ENCODE results near the gene SFTA2.

SFTA2 gene

DNA sequence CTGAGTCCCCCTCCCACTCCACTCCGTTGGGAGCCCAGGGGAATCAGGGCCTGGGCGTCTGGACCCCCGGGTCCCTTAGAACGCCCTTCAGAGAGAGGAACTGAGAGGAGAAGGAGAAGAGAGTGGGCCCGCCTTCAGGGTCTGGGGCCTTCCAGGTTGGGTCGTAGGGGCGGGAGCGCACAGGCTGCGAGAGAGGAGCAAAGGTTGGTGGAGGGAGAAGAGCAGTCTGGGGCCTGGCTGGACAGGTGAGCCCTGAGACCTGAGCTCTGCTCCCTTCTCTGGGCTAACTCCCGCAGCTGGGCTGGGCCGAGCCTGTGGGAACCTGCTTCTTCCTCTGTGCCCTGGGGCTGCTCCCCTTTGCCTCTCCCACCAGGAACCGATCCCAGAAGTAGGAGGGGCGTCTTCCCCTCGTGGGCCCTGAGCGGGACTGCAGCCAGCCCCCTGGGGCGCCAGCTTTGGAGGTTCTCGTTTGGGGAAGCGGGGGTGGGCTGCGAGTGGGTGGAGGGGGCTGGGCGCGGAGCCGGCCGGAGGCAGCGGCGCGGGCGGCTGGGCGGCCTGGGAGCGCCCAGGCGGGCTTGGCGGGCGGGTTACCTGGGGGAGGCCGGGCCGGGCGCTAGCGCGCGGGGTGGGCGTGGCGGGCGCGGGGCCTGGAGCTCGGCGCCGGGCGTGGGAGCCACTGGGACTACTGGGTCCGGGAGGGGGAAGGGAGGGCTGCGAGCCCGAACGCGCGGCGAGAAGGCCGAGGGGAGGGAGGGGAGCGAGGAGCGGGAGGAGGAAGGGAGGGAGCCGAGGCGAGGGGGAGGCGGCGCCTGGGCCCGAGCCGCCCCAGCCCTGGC is 48.1 kb downstream of the SFTA2 start, which contains the start of gene DDR1:
Gene DDR1, plus strand, starts transcription at position 835 of the 836 bp plus-strand sequence. CDS start 4,211 bp downstream, outside the sequence.
- Histone ChIP-seq H3K27me3 (ENCODE audit: control insufficient read depth in 1 of 2, insufficient read depth in 1 of 2, low read length in 2 of 2) (no peaks in the 10 kb centered on the region), H3K4ac (ENCODE audit: low read depth in 1 of 2, low read length in 2 of 2) (peak within 1 kb of the TSS; percentile 9 to 73), H3K36me3 (ENCODE audit: control insufficient read depth in 1 of 2, insufficient read depth in 2 of 2, low read depth in 1 of 2, low read length in 2 of 2) (peaks cover 0 to 4% of the 10 kb centered on the region in 2 experiments), H3K14ac (ENCODE audit: low read length in 2 of 2) (peak within 1 kb of the TSS in 1 of 2 experiments; percentile 92), H3K9me3 (ENCODE audit: control insufficient read depth, low read length) (no peaks in the 10 kb centered on the region), H2AK5ac (ENCODE audit: low read length, severe bottlenecking) (peak within 1 kb of the TSS; percentile 55), H3K4me1 (ENCODE audit: control insufficient read depth, insufficient read depth, low read depth, low read length) (peaks cover 57% of the 10 kb centered on the region), H2AFZ (ENCODE audit: low read depth, low read length) (no peak within 1 kb of the TSS), H2BK12ac (ENCODE audit: low read length in 2 of 2) (peak within 1 kb of the TSS; percentile 91), H3K27ac (ENCODE audit: low read length, poor library complexity, severe bottlenecking) (peak within 1 kb of the TSS; percentile 92), H4K91ac (ENCODE audit: low read length) (peak within 1 kb of the TSS; percentile 83), H2BK15ac (ENCODE audit: low read depth, poor library complexity, severe bottlenecking) (peak within 1 kb of the TSS; percentile 98), H3K18ac (ENCODE audit: low read depth in 1 of 2, low read length in 2 of 2) (peak within 1 kb of the TSS; percentile 78 to 84), H2BK5ac (ENCODE audit: low read depth, low read length, poor library complexity, severe bottlenecking) (peak within 1 kb of the TSS; percentile 59), H2BK120ac (ENCODE audit: low read depth, low read length) (peak within 1 kb of the TSS; percentile 86), H3K4me2 (ENCODE audit: low read length, poor library complexity, severe bottlenecking) (peak within 1 kb of the TSS; percentile 97), H3K23ac (ENCODE audit: low read length in 2 of 2) (peak within 1 kb of the TSS in 1 of 2 experiments; percentile 85), H4K8ac (ENCODE audit: low read length) (peak within 1 kb of the TSS; percentile 92), H3K79me1 (replicated peaks; ENCODE audit: low read length, poor library complexity, severe bottlenecking) (peaks cover 4% of the 10 kb centered on the region), H3K4me3 (ENCODE audit: insufficient read depth in 1 of 2, low read depth in 1 of 2, low read length in 2 of 2) (peak within 1 kb of the TSS; percentile 70 to 87), H3K9ac (ENCODE audit: low read length) (peak within 1 kb of the TSS; percentile 69)
- DNase-seq: peak; percentile 52
- whole genome bisulfite sequencing: 28% methylated on average over 27 of the region's 62 CpGs

DNA sequence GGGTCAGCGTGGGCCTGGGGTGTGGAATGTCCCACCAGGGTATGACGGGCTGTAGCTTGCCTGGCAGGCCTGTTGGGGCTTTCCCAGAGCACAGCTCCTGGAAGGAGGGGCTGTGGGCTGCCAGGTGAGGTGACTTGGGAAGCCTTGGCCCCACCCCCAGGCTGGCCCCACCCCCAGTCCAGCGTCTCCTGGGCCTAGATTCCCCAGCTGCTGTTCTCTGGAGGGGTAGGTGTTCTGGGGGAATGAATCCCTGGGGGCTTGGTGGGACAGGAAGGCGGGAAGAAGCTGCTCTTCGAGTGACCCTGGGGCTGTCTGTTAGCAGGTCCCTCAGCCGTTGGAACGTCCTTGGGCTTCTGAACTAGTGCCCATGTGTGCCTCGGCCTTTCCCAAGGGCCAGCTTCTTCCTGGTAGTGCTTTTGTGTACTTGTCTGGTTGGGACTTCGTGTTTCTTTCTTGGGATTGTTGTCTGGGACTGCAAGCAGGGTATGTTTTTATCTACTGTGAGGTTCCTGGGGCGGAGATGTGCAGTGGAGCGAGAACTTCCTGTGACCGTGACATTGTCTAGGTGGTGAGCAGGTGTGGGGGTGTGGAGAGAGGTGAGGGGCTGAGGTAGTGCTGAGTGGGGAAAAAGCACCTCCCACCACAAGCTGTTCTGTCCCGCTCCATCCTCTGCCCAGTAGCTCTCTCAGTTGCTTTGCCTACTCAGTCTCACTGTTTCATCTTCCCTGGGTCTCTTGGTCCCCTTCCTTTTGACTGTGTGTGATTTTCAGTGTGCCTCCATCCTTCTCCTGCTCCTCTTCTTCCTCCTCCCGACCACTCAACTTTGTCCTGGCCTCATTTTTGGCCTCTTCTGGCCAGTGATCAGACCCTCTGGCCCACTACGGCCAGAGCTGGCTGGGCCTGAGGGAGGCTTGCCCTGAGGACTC is 48.9 kb downstream of the SFTA2 start:
- H4K91ac ChIP-seq (ENCODE audit: low read length): peak overlapping the region; percentile 85
- no peak for DNase-seq
- H2BK12ac ChIP-seq (ENCODE audit: low read length in 2 of 2): peak overlapping the region; percentile 91 to 96
- H3K4me3 ChIP-seq (ENCODE audit: insufficient read depth in 1 of 2, low read depth in 1 of 2, low read length in 2 of 2): no peak overlapping the region
- peak overlapping the region; percentile 78 to 84 for H3K18ac ChIP-seq (ENCODE audit: low read depth in 1 of 2, low read length in 2 of 2)
- H3K9ac ChIP-seq (ENCODE audit: low read length): no peak overlapping the region
- H3K9me3 ChIP-seq (ENCODE audit: control insufficient read depth, low read length): no peaks in the 10 kb centered on the region
- peak overlapping the region; percentile 84 for H2AK5ac ChIP-seq (ENCODE audit: low read length, severe bottlenecking)
- peak overlapping the region; percentile 82 for H2BK15ac ChIP-seq (ENCODE audit: low read depth, poor library complexity, severe bottlenecking)
- no peaks in the 10 kb centered on the region for H3K36me3 ChIP-seq (ENCODE audit: control insufficient read depth in 1 of 2, insufficient read depth in 2 of 2, low read depth in 1 of 2, low read length in 2 of 2)
- peaks cover 51% of the 10 kb centered on the region for H3K4me1 ChIP-seq (ENCODE audit: control insufficient read depth, insufficient read depth, low read depth, low read length)
- H2BK120ac ChIP-seq (ENCODE audit: low read depth, low read length): peak overlapping the region; percentile 86
- H3K27me3 ChIP-seq (ENCODE audit: control insufficient read depth in 1 of 2, insufficient read depth in 1 of 2, low read length in 2 of 2): no peaks in the 10 kb centered on the region
- H3K23ac ChIP-seq (ENCODE audit: low read length in 2 of 2): no peak overlapping the region
- peak overlapping the region; percentile 59 for H2BK5ac ChIP-seq (ENCODE audit: low read depth, low read length, poor library complexity, severe bottlenecking)
- no peak overlapping the region for H2AFZ ChIP-seq (ENCODE audit: low read depth, low read length)
- peaks cover 1% of the 10 kb centered on the region for H3K79me1 ChIP-seq (replicated peaks; ENCODE audit: low read length, poor library complexity, severe bottlenecking)
- peak overlapping the region; percentile 72 for H3K27ac ChIP-seq (ENCODE audit: low read length, poor library complexity, severe bottlenecking)
- H3K4me2 ChIP-seq (ENCODE audit: low read length, poor library complexity, severe bottlenecking): peak overlapping the region; percentile 69
- H3K14ac ChIP-seq (ENCODE audit: low read length in 2 of 2): peak overlapping the region in 1 of 2 experiments; percentile 20
- 55% methylated on average over 13 of the region's 15 CpGs for WGBS
- peak overlapping the region; percentile 47 for H4K8ac ChIP-seq (ENCODE audit: low read length)
- peak overlapping the region; percentile 75 to 82 for H3K4ac ChIP-seq (ENCODE audit: low read depth in 1 of 2, low read length in 2 of 2)

DNA sequence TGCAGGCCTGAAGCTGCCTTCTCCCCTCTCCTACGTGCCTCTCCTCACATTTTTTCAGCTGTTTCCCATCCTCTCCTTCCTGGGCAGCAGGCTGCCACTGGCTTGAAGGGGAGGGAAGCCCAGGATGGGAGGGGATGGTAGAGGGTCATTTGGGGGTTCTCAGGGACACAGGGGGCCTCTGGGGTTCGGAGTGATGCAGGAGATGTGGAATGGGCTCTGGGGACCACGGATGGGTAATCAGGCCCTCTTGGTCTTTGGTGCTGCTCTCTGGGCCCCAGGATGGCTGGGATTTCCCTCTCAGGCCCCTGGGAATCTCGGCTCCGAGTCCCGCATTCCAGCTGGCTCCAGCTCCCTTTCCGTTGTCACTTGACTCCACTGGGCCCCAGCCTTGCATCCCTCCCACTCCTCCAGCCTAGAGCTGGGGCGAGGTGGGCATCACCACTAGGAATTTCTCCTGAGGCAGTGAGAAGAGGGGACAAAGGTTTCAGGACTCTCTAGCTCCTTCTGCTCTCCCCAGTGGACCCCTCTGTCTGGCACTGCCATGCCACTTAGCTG is 49.7 kb downstream of the SFTA2 start:
- Histone ChIP-seq H3K36me3 (ENCODE audit: control insufficient read depth in 1 of 2, insufficient read depth in 2 of 2, low read depth in 1 of 2, low read length in 2 of 2) (no peaks in the 10 kb centered on the region), H4K91ac (ENCODE audit: low read length) (peak overlapping the region; percentile 85), H2BK5ac (ENCODE audit: low read depth, low read length, poor library complexity, severe bottlenecking) (no peak overlapping the region), H2BK120ac (ENCODE audit: low read depth, low read length) (no peak overlapping the region), H3K23ac (ENCODE audit: low read length in 2 of 2) (no peak overlapping the region), H2AK5ac (ENCODE audit: low read length, severe bottlenecking) (peak overlapping the region; percentile 84), H2AFZ (ENCODE audit: low read depth, low read length) (peak overlapping the region; percentile 16), H3K14ac (ENCODE audit: low read length in 2 of 2) (peak overlapping the region in 1 of 2 experiments; percentile 12), H3K79me1 (replicated peaks; ENCODE audit: low read length, poor library complexity, severe bottlenecking) (peaks cover 1% of the 10 kb centered on the region), H3K4ac (ENCODE audit: low read depth in 1 of 2, low read length in 2 of 2) (peak overlapping the region; percentile 75 to 82), H3K9ac (ENCODE audit: low read length) (no peak overlapping the region), H4K8ac (ENCODE audit: low read length) (peak overlapping the region; percentile 67), H3K18ac (ENCODE audit: low read depth in 1 of 2, low read length in 2 of 2) (peak overlapping the region; percentile 6 to 72), H3K4me3 (ENCODE audit: insufficient read depth in 1 of 2, low read depth in 1 of 2, low read length in 2 of 2) (no peak overlapping the region), H3K27me3 (ENCODE audit: control insufficient read depth in 1 of 2, insufficient read depth in 1 of 2, low read length in 2 of 2) (no peaks in the 10 kb centered on the region), H2BK12ac (ENCODE audit: low read length in 2 of 2) (peak overlapping the region; percentile 91 to 96), H3K27ac (ENCODE audit: low read length, poor library complexity, severe bottlenecking) (peak overlapping the region; percentile 45), H3K4me1 (ENCODE audit: control insufficient read depth, insufficient read depth, low read depth, low read length) (peaks cover 49% of the 10 kb centered on the region), H3K9me3 (ENCODE audit: control insufficient read depth, low read length) (no peaks in the 10 kb centered on the region), H2BK15ac (ENCODE audit: low read depth, poor library complexity, severe bottlenecking) (peak overlapping the region; percentile 87), H3K4me2 (ENCODE audit: low read length, poor library complexity, severe bottlenecking) (no peak overlapping the region)
- peak; percentile 46 for DNase-seq
- 35% methylated on average over 6 of the region's 8 CpGs for WGBS

Data from mesenchymal stem cell (in vitro differentiated cells and primary cell).